CD4-positive, alpha-beta T cell treated with Interleukin-21 for 1 hour (primary cell): ENCODE measurements around the gene KIF13A.
A peak's percentile ranks its signal among the peaks of the same experiment; 100 is the strongest.
"Not testable (repeated sequence)": the region's sequence is repeated elsewhere in the genome, so short reads cannot be mapped to it uniquely, and the experiment has no call there.

Experiments used
- DNase-seq: peaks from one replicate; pipeline ENCODE4 v3.0.0-alpha.2; 2020

The KIF13A gene

DNA sequence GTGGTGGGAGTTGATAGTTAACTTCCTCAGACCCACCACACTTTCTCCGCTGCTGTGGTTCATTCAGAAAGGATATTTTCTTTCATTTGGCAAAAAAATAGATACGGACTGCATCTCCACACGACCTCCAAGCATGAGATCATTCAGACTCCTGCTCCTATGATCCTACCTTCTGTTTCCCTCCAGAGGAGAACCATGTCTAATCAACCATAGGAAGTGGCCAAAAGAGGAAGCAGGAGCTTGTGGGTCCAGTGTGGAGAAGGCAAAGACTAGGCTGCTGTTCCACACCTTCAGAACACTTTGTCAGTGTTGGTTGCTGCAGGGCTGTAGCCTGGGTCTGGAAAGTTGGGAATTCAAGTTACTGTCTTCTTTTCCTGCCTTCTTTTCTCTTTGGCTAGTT is 10.6 kb upstream of the KIF13A start:
- no peak for DNase-seq

DNA sequence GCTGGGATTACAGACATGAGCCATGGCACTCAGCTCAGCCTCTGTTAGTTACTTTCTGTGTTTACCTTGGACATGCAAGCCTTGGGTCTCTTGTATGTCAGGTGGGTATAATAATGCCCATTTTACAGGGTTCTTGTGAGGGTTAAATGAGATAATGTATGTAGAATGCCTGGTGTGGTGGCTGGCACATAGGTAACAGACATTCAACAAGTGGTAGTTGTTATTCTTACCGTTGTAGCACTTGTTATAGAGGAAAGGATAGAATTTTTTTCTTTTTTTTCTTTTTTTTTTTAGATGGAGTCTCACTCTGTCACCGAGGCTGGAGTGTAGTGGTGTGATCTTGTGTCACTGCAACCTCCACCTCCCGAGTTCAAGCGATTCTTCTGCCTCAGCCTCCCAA is 8.0 kb upstream of the KIF13A start:
- no peak for DNase-seq

DNA sequence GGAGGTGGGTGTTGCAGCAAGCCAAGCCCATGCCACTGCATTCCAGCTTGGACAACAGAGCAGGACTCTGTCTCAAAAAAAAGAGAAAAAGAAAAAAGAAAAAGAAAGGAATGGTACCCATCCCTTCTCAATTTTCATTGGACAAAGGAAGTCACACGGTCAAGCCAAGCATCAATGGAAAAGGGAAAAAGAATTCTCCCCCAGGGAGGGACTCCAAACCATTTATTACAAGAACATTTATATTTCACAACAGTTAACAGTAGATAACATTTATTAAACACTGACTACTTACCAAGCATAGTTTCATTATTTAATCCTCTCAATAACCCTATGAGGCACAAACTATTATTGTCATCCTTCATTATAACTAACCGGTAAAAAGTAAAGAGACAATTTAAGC is 6.6 kb upstream of the KIF13A start:
- DNase-seq: no peak

DNA sequence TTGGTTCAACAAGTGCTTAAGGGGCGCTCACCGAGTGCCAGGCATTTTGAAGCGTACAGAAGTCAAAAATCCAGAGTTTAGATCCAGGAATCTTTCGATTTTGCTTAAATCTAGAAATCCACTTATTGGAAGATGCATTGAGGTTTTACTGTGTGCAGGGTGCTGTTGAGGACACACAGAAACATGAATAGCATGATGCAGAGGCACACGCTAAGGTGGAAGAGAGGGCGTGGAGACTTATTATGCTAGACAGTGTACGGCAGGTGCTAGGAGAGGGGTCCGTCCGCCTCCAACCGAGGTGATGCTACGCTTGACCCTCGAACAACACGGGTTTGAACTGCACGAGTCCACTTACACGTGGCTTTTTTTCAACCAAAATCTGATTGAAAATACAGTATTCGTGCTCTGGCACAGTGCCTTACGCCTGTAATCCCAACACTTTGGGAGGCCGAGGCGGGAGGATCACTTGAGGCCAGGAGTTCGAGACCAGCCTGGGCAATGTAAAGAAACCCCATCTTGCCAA is 1.0 kb upstream of the KIF13A start:
- DNase-seq: no peak

DNA sequence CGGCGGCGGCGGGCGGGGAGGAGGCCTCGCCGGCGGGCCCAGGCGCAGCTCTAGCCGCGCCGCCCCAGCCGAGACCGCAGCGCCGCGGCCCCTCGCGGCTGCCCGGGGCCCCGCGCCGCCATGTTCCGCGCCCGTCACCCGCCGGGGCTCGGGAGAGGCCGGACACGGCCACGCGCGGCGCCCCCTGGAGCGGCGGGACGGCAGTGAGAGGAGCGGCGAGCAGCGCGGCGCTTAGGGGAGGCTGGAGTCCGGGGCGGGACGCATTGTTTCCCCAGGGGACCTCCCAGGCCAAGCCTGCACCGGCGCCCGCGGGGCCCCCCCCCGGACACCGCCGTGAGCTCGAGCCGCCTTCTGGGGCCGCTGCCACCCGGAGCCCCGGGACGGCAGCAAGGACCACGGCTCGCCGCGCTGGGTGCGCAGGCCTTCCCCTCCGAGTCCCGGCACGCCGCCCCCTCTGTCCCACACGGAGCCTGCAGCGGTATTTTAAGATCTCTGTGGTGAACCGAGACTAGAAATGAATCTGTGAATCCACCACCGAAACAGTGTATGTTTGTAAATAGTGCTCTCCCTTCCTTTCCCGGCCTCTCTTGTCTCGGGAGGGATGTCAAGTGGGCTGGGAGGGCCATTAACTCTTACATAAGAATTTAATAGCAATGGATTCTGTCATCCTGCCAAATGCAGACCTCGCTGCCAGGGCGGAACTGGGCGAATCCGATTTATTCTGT is 424 bp upstream of the KIF13A start:
- peak; percentile 18 for DNase-seq

DNA sequence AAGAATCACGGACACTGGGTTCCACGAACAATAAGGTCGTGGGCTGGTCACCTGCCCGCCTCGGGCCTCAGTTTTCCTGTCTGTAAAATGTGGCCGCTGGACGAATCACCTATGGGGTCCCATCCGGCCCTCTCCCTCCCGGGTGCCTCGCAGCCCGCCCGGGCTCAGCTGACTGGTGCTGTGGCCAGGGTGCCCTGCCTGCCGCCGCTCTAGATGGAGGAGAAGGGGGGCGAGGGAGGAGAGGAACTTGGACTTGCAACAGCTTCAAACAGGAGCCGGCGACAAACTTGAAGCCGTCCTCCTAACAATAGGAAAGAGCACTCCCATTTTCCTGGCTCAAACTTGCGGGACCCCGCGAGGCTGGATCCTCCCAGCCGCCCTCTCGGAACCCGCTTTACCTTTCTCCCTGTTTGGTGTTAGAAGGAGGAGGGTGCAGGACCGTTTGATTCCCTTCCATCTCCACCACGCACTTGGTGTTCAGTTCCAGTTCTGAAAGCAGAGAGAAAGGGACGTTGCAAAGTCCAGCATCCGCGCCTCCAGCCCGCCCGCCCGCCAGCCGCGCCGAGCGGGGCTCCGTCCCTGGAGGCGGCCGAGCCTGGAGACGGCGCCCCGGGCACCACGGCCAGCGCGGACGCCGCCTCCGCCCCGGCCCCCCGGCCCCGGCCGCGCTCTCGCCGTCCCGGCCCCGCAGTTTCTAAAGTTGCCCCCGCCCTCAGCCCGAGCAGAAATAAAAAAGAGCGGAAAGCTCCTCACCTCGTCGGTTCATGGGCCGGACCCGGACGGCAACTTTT is 584 bp downstream of the KIF13A start:
- no peak for DNase-seq

DNA sequence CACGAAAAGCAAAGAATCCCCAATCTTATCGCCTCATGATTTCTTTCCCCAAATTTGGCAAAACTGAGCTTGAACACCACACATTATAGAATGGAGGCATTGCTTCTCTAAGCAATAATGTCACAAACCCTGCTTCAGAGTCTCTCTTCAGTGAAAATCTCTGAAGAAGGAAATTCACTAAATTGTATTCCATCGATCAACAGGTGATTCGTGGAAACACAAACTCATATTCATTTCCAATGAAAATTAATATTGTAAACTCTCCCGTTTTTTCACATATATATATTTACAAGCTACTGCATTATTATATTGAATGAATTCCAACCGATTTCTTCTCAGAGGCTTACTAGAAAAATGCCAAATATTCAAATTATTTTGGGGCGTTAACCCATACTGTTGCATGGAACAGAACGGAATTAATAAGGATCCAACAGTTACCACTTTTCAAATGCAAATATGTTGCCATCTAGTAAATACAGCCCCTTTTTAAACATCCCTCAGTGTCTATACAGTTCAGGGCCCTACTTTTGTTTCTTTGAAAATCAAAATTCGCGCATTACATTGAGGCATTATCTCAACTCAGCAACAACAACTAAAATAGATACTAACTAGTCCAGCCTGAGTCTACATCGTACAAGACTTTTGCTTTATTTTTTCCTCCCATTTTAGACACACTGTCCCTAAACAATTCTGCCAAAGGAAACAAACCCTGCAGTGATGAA is 1.3 kb downstream of the KIF13A start:
- no peak for DNase-seq

DNA sequence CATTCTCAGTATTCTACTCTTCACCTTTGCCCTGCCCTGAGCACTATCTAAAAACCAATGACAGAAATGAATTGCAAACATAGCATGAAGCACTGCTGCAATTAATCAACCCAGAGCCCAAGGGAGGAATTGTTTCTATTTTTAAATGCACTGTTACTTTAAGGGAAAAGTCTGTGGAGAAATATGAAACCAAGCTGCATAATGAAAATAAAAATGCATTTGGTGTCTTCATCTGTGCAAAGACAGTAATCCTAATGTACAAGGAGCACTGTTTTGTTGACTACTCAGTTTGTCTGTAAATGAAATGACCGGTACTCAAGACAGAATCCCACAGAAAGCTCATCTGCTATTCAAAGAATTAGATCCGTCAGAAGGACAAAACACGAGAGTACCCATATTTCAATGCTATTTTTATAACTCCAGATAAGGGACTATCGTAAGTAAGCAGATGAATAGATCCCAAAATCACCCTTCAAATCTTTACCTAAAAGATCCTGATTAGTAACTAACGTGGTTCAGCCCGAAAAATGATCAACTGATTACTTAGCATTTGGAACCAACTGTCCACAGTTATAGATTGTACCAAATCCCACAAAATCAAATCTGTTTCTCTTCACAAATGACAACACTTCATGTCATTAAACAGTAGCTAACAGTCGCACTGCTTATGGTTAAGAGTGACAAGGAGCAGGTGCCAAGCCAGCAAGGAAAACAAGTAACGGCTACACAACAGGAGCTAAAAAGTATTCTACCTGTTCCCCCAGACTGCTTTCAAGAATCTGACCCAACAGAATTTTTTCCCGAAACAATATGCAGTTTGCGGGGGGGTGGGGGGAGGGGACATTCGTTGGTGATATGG is 2.4 kb downstream of the KIF13A start:
- no peak for DNase-seq

DNA sequence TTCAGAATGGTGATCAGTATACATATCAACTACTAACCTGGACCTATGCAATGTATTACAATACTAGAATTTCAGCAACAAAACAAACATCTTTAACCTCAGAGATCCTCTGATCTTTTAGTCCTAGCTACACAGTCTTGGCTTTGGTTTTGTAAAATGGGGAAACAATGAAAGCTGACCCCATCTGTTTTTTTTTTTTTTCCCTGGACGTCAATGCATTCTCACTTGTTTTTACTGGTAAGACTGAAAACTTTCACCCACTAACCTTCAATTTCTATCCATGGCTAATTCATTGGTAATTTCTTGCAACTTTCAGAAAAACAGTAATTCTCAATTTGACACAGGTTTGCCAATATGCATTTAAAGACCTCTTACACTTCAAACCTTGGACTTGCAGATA is 3.0 kb downstream of the KIF13A start:
- DNase-seq: no peak

DNA sequence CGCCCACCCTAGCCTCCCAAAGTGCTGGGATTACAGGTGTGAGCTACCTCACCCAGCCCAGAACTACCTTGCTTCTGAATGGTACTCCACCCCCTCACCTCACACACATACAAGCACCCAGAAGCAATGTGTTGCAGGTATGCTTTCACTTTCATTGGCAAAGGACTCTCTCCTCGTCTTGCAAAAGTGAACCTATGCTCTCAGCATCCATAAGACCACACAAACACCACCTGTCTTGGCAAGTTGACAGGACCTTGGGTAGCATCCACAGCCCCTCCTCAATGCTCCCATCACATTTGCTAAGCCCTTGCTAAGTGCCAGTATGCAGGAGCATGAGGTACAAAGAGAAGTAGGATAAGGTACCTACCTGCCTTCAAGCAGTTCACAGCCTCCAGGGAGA is 3.7 kb downstream of the KIF13A start:
- DNase-seq: no peak

DNA sequence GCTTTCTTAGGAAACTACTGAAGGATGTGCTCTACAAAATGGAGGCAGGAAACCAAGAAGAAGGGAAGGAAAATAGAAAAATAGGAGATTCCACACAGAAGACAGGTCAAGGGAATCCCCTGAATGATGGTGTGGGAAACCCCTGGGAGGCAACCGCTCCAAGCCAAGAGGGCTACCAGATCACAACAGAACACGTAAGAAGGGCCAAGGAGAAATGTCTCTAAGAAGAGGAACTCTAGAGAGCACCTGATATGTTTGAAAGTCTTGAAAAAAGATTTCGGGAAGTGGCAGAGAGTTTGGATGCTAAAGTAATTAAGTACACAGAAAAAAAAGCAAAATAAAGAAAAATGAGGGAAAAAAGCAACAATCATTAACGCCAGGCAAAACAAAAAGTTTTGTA is 7.1 kb downstream of the KIF13A start:
- DNase-seq: no peak

DNA sequence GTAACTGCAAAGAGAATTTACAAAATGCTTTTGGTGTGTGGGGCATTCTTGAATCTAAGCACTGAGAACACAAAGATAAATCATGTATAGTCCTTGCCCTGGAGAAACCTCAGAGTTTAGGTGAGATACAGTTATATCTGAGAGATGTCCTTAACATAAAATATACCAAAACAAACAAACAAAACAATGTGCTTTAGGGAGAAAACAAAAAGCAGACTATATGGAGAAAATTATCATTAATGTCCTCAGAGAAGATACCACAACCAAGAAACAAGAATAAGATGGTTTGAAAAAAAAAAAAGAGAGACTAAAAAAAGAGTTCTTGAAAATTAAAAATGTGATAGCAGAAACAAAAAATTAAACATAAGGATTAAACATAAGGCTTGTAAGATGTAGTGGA is 8.0 kb downstream of the KIF13A start:
- no peak for DNase-seq

DNA sequence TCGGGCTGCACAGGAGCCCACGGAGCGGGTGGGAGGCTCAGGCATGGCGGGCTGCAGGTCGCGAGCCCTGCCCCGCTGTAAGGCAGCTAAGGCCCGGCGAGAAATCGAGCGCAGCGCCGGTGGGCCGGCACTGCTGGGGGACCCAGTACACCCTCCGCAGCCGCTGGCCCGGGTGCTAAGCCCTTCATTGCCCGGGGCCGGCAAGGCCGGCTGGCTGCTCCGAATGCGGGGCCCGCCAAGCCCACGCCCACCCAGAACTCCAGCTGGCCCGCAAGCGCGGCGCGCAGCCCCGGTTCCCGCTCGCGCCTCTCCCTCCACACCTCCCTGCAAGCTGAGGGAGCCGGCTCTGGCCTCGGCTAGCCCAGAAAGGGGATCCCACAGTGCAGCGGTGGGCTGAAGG is 11.2 kb downstream of the KIF13A start:
- not testable (repeated sequence) for DNase-seq

DNA sequence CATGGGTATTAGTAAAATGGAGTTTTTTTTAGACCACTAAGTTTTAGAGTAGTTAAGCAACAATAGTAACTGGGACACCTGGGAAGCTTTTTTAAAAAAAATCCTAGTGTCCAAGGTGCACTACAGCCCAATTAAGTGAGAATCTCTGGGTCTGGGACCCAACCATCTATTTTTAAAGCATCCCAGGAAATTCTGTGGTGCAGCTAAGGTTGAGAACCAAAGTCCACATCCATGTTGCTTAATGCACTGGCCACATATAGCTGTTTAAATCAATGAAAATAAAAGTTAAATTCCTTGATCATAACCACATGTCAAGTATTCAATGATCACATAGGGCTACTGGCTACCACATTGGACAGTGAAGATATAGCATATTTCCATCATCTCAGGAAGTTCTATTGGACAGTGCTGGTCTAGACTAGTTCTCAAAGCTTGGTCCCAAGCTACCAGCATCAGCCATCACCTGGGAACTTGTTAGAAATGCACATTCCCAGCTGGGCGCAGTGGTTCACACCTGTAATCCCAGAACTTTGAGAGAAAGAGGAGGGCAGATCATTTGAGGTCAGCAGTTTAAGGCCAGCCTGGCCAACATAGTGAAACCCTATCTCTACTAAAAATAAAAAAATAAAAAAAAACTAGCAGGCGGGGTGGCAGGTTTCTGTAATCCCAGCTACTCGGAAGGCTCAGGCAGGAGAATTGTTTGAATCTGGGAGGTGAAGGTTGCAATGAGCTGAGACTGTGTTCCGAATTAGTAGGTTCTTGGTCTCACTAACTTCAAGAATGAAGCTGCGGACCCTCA is 12.7 kb downstream of the KIF13A start:
- DNase-seq: no peak

DNA sequence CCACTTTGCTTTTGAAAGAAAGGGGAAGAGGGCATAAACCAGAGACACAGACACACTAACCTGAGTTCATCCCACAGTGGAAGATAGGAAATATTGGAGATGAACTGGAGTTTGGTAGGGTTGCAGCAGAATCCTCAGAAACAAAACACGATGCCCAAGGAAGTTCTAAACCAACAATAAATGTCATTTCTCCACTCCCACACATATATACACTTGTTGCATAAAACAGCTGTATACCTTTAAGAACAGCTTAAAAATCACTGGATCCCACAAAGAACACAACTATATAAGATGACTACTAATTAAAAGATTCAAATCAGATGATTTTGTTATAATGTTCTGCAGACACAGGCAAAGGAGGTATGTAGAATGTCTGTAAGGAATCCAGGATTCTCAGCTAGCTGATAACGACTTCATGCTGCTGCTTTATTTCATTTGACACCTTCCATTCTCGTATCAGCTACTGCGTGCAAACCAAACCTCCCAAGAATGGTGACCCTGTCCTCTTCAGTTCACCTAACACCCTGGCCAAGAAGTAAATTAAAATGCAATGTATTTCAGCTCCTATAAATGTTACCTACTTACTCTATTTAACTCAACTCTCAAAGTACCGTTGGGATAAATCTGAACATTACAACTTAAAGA is 14.3 kb downstream of the KIF13A start:
- no peak for DNase-seq

DNA sequence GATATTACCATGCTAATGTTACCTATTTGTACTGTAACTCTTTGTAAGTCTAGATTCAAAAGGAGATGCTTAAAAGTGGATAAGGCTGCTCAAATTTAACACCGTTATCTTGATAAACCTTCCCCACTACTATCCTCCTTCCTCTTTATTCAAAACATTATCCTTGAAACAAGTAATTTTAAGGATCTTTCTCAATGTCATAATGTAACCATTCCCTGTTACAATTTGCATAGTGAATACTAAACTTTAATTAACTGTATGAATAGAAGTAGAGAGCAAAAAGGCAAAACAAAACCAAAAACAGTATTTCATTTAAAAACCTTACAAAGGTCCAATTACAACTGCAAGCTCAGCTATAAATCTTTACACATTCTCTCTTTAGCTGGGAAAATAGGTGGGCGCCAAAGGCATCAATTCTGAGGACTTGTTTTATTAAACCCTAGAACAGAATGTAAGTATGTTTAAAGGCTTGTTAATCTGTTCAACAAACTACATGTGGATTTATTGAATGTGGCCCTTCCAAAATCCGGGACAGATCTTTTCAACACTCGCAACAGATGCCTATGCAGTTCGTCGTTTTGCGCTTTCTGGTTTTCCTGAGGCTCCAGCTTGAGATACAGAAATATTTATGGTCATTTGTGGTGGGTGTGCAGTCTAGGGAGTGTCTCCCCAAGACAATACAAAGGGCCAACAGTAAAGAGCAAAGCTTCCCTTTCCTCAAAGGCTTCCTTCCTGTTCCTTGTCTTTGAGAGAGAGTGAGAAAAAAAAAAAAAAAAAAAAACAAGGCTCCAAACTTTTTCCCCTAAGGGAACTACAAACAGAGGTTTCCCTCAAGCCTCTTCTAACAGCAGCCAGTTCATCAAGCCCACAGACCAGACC is 15.1 kb downstream of the KIF13A start:
- no peak for DNase-seq

DNA sequence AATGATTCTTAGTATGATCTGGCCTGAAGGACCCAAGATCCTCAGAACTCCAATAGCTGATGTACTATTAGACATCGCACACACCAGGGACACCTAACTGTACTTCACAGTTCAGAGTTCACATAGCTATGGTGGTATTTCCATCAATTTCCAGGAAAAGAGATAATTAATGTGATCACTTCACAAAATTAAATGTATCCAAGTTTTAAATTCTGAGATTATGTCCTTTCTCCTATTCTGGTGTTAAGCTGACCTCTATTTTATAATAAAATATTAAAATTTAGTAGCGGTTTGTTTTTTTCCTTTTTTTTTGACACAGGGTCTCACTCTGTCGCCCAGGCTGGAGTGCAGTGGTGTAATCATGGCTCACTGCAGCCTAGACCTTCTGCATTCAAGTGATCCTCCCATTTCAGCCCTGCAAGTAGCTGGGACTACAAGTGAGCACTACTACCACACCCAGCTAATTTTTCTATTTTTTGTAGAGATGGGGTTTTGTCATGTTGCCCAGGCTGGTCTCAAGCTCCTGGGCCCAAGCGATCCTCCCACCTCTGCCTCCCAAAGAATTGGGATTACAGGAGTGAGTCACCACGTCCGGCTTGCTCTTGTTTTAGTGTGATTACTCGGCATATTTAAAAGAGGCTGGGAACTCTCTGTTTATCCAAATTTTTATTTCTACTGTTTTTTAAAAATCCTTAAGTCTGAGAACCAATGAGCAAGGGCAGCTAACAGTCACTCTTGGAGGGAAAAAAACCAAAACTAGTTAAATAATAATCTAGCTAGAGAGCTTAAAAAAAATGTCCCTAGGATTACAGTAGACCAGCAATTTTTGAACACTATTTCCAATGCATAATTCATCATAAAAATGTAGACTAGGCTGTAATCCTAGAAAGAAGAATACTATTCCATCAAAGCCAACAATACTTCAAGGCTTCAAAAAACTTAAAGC is 16.0 kb downstream of the KIF13A start:
- no peak for DNase-seq

DNA sequence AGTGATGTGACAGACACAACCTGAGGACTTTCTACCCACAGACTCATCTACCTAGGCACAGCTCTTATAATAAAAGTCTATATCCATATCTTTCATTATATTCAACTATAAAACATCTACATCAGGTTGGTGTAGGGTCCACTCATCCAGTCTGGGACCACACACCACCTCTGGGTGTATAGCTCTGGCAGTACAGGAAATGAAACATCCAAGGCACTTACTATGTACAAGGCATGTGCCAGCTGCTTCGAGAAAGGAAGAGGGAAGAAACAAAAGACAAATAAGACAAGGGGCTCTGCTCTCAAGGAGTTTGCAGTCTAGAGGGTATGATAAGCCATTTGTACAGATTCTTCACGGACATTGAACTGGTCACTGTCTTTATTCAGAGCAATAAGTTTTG is 18.6 kb downstream of the KIF13A start:
- DNase-seq: no peak
